Memory B cell (primary cell): ENCODE results near the gene APEX1.
"Not testable (repeated sequence)": the region's sequence is repeated elsewhere in the genome, so short reads cannot be mapped to it uniquely, and the experiment has no call there.

Source experiments
- ATAC-seq: fragments of 150-1000 bp; cut with Tn5 transposase; 2 replicates; pipeline ENCODE4 v1.10.0; 2021; ENCODE audit warnings: low read depth, mild to moderate bottlenecking, moderate library complexity
- DNase-seq, 2 donors: peaks; one replicate each; pipeline ENCODE4 v3.0.0; 2022; ENCODE audit warnings: low spot score in 2 of 2
- H3K27ac Mint-ChIP-seq: one replicate; pipeline ENCODE4 v1.8.0; 2022; ENCODE audit warnings: mild to moderate bottlenecking, moderate library complexity, mixed read lengths
- H3K27me3 Mint-ChIP-seq: one replicate; pipeline ENCODE4 v1.8.0; 2022; ENCODE audit warnings: mixed read lengths
- H3K36me3 Mint-ChIP-seq: one replicate; pipeline ENCODE4 v1.8.0; 2022; ENCODE audit warnings: mild to moderate bottlenecking, mixed read lengths
- H3K4me1 Mint-ChIP-seq: one replicate; pipeline ENCODE4 v1.8.0; 2022; ENCODE audit warnings: mixed read lengths
- H3K4me3 Mint-ChIP-seq: one replicate; pipeline ENCODE4 v1.8.0; 2022; ENCODE audit warnings: mild to moderate bottlenecking, moderate library complexity, mixed read lengths
- H3K9me3 Mint-ChIP-seq: one replicate; pipeline ENCODE4 v1.8.0; 2022; ENCODE audit warnings: mixed read lengths

The APEX1 gene

DNA sequence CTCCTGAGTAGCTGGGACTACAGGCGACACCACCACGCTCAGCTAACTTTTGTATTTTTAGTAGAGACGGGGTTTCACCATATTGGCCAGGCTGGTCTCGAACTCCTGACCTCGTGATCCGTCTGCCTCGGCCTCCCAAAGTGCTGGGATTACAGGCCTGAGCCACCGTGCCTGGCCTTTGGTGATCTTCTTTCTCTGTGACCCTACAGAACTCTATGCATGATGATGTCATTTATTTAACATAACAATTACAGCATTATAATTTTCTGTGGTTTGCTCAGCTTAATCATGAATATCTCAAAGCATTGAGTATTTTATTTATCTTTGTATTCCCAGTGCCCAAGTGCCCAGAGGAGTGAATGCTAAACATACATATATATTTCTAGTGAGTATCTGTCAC, 2.2 kb upstream of the APEX1 start:
- not testable (repeated sequence) for H3K4me3 Mint-ChIP-seq, H3K27me3 Mint-ChIP-seq, H3K27ac Mint-ChIP-seq, H3K4me1 Mint-ChIP-seq, DNase-seq, ATAC-seq, H3K9me3 Mint-ChIP-seq
- peaks cover 29% of the 10 kb centered on the region for H3K36me3 Mint-ChIP-seq

DNA sequence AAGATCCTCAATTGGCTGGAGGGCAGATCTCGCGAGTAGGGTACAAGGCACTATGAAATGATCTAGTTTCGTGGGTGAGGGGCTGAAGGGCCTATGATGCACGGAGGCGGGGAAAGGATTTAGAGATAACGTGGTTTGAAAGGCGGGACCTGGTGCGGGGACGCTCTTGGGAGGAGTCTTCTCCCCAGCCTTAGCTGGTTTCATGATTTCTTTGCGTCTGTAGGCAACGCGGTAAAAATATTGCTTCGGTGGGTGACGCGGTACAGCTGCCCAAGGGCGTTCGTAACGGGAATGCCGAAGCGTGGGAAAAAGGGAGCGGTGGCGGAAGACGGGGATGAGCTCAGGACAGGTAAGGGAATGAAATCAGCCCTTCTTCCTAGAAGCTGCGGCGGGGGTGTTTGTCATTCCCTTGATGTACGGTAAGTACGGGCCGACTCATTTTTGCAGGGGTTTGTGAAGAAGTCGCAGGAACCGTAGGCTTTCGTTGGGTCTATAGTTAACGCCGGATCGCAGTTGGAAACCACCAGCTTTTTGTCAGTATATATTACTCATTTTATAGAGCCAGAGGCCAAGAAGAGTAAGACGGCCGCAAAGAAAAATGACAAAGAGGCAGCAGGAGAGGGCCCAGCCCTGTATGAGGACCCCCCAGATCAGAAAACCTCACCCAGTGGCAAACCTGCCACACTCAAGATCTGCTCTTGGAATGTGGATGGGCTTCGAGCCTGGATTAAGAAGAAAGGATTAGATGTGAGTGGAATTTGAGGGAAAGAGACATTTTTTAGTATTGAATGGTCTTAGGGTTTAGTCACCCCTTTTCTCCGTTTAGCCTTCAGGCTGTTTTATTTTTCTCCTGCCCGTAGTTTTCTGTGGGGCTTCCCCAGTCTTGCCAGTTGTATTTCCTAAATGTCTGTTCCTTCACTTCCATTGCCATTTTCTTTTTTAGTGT, 602 bp downstream of the APEX1 start:
- H3K4me1 Mint-ChIP-seq, result peaks cover 10% of the 10 kb centered on the region
- H3K4me3 Mint-ChIP-seq, result no peak overlapping the region
- ATAC-seq (peak; percentile 53), DNase-seq (no peak)
- no peaks in the 10 kb centered on the region for H3K27me3 Mint-ChIP-seq
- H3K27ac Mint-ChIP-seq, result no peak overlapping the region
- H3K9me3 Mint-ChIP-seq, result no peaks in the 10 kb centered on the region
- H3K36me3 Mint-ChIP-seq, result peaks cover 21% of the 10 kb centered on the region

DNA sequence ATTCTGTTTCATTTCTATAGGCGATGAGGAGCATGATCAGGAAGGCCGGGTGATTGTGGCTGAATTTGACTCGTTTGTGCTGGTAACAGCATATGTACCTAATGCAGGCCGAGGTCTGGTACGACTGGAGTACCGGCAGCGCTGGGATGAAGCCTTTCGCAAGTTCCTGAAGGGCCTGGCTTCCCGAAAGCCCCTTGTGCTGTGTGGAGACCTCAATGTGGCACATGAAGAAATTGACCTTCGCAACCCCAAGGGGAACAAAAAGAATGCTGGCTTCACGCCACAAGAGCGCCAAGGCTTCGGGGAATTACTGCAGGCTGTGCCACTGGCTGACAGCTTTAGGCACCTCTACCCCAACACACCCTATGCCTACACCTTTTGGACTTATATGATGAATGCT, 1.9 kb downstream of the APEX1 start:
- H3K27ac Mint-ChIP-seq, result no peak overlapping the region
- no peak overlapping the region for H3K4me3 Mint-ChIP-seq
- DNase-seq (no peak), ATAC-seq (no peak)
- peaks cover 14% of the 10 kb centered on the region for H3K4me1 Mint-ChIP-seq
- H3K9me3 Mint-ChIP-seq, result no peaks in the 10 kb centered on the region
- H3K36me3 Mint-ChIP-seq, result peaks cover 17% of the 10 kb centered on the region
- H3K27me3 Mint-ChIP-seq, result no peaks in the 10 kb centered on the region

DNA sequence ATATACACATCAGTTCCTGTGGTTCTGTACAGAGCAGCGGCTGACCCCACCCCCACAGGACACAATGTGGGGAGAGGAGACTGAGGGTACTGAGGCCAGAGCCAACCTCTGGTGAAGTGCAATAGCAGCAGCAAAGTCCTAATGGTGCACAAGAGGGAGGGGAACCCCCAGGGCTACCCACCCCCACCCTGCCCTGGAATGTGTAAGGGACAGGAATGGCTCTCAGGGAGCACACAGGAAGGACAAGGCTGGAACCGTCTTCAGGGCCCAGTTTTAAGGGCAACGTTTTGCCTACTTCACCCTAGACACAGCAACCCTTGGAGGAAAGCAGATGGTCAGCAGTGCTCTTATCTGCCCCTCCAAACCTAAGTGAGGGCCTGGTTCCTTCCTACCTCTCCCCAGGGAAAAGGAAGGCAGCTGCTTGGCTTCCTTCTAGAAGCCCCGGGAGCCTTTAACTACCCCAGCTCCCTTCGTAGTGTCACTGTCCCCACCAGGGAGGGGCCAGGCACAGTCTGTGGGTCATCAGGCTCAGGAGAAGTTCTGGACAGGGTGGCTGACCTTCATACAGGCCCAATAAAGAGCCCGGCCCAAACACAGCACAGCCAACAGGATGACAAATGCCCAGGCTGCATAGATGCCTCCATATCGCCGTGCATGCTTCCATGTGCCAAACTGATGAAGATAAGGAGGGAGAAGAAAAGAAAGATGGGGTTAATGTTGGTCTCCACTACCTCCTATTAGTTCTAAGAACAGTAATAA, 3.2 kb downstream of the APEX1 start:
- no peak overlapping the region for H3K4me3 Mint-ChIP-seq
- peaks cover 11% of the 10 kb centered on the region for H3K36me3 Mint-ChIP-seq
- no peaks in the 10 kb centered on the region for H3K27me3 Mint-ChIP-seq
- no peak for ATAC-seq
- no peaks in the 10 kb centered on the region for H3K9me3 Mint-ChIP-seq
- peaks cover 14% of the 10 kb centered on the region for H3K4me1 Mint-ChIP-seq
- DNase-seq, result no peak
- H3K27ac Mint-ChIP-seq, result no peak overlapping the region

DNA sequence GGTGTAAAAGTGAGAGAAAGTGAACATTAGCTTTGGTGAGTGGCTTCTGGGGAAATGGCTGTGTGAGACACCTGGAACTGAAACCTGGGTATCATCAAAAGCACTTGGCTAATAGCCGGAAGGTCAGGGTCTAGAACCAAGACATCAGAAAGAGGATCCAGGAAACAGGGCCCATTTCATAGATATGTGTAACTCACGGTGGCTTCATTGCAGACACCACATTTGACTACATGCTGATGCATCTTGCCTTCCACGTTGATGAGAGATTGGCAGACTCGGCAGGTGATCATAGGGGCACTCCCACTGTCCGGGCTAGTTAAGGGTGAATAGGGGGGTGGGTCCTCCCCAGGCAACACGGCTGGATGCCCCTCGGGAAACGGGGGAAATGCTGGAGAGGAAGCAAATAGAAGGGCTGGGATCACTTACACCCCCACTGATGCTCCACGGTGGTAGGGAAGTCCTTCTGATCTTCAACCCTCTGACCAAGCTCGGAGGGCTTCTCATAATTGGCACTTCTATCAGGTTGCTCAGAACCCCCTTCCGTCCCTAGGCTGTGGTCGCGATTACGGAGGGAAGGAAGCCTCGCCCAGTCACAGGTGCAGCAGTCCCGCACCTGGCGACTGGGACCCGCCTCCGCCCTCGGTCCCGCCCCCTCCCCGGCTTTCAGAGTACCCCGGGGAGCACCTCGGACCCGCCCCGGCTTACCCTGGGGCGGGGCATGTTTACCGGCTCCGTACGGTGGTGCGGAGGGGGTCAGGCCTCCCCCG, 5.6 kb downstream of the APEX1 start:
- H3K27me3 Mint-ChIP-seq, result no peaks in the 10 kb centered on the region
- H3K9me3 Mint-ChIP-seq, result no peaks in the 10 kb centered on the region
- H3K27ac Mint-ChIP-seq, result peak overlapping the region; percentile 98
- peak overlapping the region; percentile 91 for H3K4me3 Mint-ChIP-seq
- H3K4me1 Mint-ChIP-seq, result peaks cover 19% of the 10 kb centered on the region
- DNase-seq (peak; percentile 85 to 92), ATAC-seq (peak; percentile 58)
- H3K36me3 Mint-ChIP-seq, result peaks cover 11% of the 10 kb centered on the region

DNA sequence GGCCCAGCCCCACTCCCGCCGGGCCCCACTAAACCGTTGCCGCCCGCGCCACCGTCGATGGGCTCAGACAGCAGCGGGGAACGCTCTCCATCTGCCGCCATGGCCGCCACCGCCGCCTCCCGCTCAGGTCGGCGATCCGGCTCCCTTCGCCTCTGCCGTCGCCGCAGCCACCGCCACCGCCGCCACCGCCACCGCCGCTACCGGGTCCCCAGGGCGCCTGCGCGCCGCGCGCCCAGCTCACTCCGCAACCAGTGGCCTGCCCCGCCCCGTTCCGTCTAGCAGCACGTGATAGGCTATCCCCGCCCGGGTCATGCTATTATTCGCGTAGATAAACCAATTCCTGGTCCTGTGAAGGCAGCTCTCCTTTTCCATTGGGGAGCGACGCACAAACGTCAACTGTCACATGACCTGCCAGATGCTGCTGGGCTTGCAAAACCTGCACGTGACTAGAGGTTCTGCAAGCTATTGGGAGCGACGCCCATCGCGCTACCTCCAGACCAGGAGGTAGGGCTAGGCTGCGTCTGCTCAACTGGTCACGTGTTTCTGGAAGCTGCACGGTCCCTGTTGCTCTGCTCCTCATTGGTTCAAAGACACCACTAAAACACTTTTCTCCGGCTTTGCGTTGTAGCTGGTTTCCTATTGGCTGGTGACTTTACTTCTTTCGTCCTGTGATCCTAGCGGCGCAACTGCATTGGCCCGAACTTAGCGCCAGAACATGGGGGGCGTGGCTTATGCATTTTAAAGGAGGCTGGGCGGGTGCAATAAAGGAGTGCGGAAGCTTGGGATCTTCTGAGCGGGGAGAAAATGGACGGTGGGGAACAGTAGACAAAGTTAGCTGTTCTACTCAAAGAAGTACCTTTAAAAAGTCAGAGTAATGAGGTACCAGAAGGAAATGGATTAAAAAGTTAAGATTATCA, 6.5 kb downstream of the APEX1 start, which contains the start of gene PIP4P1:
PIP4P1 (minus strand) TSS at position 210 of the 917 bp plus-strand sequence; CDS start at position 101, 109 bp downstream.
- H3K9me3 Mint-ChIP-seq, result no peaks in the 10 kb centered on the region
- no peaks in the 10 kb centered on the region for H3K27me3 Mint-ChIP-seq
- peak within 1 kb of the TSS; percentile 98 for H3K27ac Mint-ChIP-seq
- DNase-seq (peak; percentile 95 to 98), ATAC-seq (peak; percentile 72)
- H3K4me3 Mint-ChIP-seq, result peak within 1 kb of the TSS; percentile 91
- H3K36me3 Mint-ChIP-seq, result peaks cover 11% of the 10 kb centered on the region
- peaks cover 19% of the 10 kb centered on the region for H3K4me1 Mint-ChIP-seq

DNA sequence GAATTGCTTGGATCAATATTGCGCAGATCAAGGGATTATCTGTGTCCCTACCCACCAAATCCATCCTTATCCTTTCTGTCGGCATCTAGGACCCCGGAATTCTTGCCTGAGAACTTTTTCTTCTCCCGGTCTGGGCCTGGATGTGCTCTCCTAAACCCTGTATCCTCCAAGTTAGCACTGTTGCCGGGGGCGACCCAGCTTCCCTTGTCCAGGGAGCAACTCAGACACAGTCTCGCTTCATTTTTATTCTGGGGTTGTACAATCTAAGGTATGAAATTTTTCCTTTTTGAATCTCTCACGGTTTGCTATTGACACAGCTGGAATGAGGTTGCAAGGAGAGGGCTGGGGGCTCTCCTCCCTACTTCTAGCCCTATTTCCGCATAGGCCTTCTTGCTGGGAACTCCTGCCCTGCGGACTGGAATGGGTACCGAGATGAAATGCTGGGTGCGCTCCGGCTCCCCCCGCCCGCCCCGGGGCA, 13.8 kb downstream of the APEX1 start:
- H3K9me3 Mint-ChIP-seq, result no peaks in the 10 kb centered on the region
- H3K36me3 Mint-ChIP-seq, result peaks cover 8% of the 10 kb centered on the region
- no peaks in the 10 kb centered on the region for H3K27me3 Mint-ChIP-seq
- ATAC-seq (no peak), DNase-seq (no peak)
- H3K27ac Mint-ChIP-seq, result peak overlapping the region; percentile 95
- peak overlapping the region; percentile 96 for H3K4me3 Mint-ChIP-seq
- H3K4me1 Mint-ChIP-seq, result peaks cover 32% of the 10 kb centered on the region

DNA sequence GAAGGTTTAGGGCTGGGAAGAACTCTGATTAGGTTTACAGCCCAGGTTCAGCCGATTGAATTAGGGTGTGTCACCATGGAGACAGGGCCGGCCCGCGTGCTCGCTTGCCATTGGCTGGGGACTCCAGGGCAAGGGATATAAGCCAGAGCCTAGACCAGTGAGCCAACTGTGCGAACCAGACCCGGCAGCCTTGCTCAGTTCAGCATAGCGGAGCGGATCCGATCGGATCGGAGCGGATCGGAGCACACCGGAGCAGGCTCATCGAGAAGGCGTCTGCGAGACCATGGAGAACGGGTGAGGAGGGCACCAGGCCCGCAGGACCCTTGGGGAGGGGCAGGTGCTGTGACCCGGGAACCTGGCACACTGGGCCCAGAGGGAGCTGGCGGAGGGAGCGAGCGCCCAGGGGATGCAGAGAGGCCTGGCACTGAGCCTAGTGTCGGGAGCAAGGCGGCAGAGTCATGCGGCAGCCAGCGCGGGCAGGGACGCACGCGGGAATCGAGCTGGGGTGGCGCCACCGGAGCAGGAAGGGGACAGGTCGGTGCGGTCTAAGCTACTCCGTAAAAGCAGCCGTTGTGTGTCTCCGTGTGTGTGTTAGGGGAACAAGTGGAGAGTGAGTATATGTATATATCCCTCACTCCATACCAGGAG, 14.3 kb downstream of the APEX1 start, which contains the start of gene PNP:
PNP (plus strand) TSS at position 165 of the 648 bp plus-strand sequence; CDS start at position 284, 119 bp downstream.
- DNase-seq (peak; percentile 80 to 83), ATAC-seq (peak; percentile 93)
- H3K36me3 Mint-ChIP-seq, result peaks cover 13% of the 10 kb centered on the region
- H3K4me1 Mint-ChIP-seq, result peaks cover 31% of the 10 kb centered on the region
- H3K4me3 Mint-ChIP-seq, result peak within 1 kb of the TSS; percentile 96
- peak within 1 kb of the TSS; percentile 95 for H3K27ac Mint-ChIP-seq
- H3K9me3 Mint-ChIP-seq, result no peaks in the 10 kb centered on the region
- H3K27me3 Mint-ChIP-seq, result no peaks in the 10 kb centered on the region

DNA sequence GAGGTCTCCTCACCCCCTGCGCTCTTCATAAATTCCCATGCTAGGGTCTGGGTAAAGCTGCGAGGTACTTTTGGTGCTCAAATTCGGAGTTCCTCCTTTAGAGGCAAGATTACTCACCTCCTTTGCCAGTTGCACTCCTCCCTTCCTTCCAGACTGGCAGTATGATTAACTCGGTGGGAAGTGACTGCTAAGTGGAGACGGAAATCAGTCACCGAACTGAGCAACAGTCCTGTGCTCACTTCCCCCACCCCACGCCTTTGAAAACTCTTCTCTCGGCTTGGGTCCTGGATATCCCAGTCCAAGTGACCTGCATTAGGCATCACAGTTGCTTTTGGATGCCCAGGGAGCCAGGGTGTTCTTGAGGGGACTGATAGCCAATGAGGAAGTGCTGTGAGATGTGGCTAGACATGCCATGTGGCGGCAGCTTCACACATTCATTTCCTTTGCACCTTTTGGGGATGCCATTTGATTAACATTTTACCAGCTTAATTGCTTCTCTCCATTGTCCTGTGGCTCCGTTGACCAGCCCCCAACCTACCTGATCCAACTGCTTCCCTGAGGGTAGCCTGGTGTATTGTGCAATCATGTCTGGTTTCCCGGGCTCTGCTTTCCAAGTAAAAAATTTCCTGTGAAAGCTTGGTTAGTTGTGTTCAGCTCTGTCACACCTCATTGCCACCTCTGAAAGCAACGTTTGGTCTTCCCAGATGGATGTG, 15.0 kb downstream of the APEX1 start:
- ATAC-seq (peak; percentile 36), DNase-seq (peak; percentile 16 to 42)
- no peaks in the 10 kb centered on the region for H3K27me3 Mint-ChIP-seq
- H3K27ac Mint-ChIP-seq, result peak overlapping the region; percentile 95
- H3K36me3 Mint-ChIP-seq, result peaks cover 20% of the 10 kb centered on the region
- H3K9me3 Mint-ChIP-seq, result no peaks in the 10 kb centered on the region
- peak overlapping the region; percentile 96 for H3K4me3 Mint-ChIP-seq
- H3K4me1 Mint-ChIP-seq, result peaks cover 29% of the 10 kb centered on the region

DNA sequence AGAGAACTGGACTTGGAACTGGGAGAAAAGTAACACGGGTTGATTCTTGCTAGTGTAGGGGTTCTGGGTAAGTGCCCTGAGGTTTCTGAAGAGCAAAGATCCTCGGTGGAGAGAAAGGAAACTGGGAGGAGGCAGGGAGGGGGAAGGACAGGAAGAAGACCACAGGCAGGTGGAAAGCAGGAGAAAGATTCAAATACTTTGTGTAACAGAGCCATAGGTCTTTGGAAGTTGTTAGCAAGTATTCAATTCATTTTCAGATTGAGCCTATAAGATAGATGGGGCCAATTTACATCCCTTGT, 15.5 kb downstream of the APEX1 start:
- Mint-ChIP-seq H3K27me3 (no peaks in the 10 kb centered on the region), H3K4me3 (peak overlapping the region; percentile 96), H3K36me3 (peaks cover 24% of the 10 kb centered on the region), H3K27ac (peak overlapping the region; percentile 95), H3K9me3 (no peaks in the 10 kb centered on the region), H3K4me1 (peaks cover 29% of the 10 kb centered on the region)
- no peak for DNase-seq
- ATAC-seq, result no peak

DNA sequence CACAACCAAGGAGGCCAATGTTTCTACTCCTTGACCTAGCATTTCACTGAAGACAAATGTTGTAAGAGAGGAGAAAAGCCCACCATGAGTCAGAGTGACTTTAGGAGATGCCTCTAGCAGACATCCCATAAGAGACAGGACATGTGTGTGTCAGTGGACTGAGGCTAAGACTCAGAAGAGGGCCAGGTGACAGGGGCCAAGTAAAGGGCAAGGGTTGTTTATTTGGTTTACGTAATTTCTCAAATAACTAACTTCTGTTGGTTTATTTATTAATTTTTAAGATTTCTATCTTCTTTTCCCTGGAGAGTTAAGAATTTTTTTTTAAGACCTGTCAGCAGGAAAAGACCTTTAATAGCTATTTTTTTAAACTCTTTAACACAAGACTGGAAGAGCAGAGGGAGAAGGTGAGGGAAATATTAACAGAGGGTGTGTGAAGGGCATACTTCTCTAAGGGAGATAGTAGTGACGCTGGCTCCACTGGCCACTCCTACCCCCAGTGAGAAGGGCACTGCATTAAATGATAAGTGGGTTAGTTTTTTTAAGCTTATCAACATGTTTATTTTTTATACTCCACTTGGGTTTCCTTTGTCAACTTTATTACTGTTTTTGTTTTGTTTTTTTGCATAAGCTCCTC, 17.6 kb downstream of the APEX1 start:
- DNase-seq, result no peak
- Mint-ChIP-seq H3K9me3 (no peaks in the 10 kb centered on the region), H3K27me3 (no peaks in the 10 kb centered on the region), H3K4me1 (peaks cover 40% of the 10 kb centered on the region), H3K4me3 (no peak overlapping the region), H3K27ac (peak overlapping the region; percentile 56), H3K36me3 (peaks cover 36% of the 10 kb centered on the region)
- no peak for ATAC-seq

DNA sequence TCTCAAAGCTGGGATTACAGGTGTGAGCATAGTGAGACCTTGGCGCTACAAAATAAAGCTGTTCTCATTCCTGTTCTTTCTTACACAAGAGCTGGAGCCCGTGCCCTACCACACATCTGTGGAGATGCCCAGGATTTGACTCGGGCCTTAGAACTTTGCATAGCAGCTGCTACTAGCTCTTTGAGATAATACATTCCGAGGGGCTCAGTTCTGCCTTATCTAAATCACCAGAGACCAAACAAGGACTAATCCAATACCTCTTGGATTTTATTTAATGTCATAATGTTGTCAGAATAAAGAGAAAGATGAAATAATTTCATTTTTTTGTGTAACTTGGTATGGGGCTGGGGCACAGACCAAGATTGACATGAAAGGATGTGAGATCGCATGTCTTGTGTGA, 21.8 kb downstream of the APEX1 start:
- no peak for DNase-seq
- Mint-ChIP-seq H3K27ac (peak overlapping the region; percentile 15), H3K27me3 (no peaks in the 10 kb centered on the region), H3K4me3 (peak overlapping the region; percentile 41), H3K36me3 (peaks cover 38% of the 10 kb centered on the region), H3K4me1 (peaks cover 24% of the 10 kb centered on the region), H3K9me3 (no peaks in the 10 kb centered on the region)
- ATAC-seq, result no peak
